Neuron (in vitro differentiated cells): ENCODE measurements around the gene FHAD1.

Experiments
- H2AFZ ChIP-seq: one replicate; pipeline ENCODE4 v1.6.1; 2013; ENCODE audit warnings: low read depth, mild to moderate bottlenecking, inconsistent platforms, low read length, moderate library complexity
- H3K27me3 ChIP-seq: one replicate; pipeline ENCODE4 v1.6.1; 2013; ENCODE audit warnings: low read length; ENCODE audit not compliant: insufficient read depth
- H3K36me3 ChIP-seq: one replicate; pipeline ENCODE4 v1.6.1; 2013; ENCODE audit warnings: low read length; ENCODE audit not compliant: insufficient read depth
- H3K4me1 ChIP-seq: one replicate; pipeline ENCODE4 v1.6.1; 2013; ENCODE audit warnings: low read length; ENCODE audit not compliant: insufficient read depth
- H3K4me3 ChIP-seq: 2 replicates; pipeline ENCODE4 v1.5.1; 2013; ENCODE audit warnings: mild to moderate bottlenecking, low read length, moderate library complexity
- H3K9me3 ChIP-seq: one replicate; pipeline ENCODE4 v1.6.1; 2013; ENCODE audit warnings: low read length

Gene FHAD1

DNA sequence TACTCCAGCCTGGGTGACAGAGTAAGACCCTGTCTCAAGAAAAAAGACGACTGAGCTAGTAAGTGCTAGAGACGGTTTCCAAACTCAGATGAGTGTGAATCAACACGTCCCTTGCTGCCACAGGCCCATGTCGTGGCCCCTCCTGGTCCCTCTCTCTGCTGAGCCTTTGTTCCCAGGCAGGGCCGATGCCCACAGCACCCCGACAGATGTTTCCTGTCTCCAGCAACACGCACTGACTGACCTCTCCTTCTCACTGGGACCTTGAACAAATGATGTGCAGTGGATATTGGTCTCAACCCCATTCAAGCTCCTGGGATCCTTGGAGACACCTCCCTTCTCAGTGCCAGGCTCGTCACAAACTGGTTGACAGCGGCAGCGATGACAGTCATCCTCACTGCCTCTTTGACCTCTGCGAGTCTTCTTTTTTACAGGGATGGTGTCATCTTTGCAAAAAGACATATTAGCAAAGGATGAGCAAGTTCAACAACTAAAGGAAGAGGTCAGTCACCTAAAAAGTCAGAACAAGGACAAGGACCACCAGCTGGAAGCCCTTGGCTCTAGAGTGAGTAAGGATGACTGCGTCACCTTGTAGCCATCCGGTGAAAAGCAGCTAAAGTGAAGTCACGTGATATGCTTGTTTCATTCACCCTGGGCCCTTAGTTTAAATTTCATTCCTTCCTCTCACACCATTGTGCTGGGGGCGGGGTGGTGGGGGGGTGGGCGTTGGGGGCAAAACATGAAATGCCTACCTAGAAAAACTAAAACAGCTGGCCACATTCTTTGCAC, 65.8 kb downstream of the FHAD1 start:
- no peaks in the 10 kb centered on the region for H3K27me3 ChIP-seq
- H3K4me1 ChIP-seq = peaks cover 8% of the 10 kb centered on the region
- H3K36me3 ChIP-seq = no peaks in the 10 kb centered on the region
- H3K9me3 ChIP-seq = peaks cover 4% of the 10 kb centered on the region
- H3K4me3 ChIP-seq = no peak overlapping the region
- no peak overlapping the region for H2AFZ ChIP-seq

DNA sequence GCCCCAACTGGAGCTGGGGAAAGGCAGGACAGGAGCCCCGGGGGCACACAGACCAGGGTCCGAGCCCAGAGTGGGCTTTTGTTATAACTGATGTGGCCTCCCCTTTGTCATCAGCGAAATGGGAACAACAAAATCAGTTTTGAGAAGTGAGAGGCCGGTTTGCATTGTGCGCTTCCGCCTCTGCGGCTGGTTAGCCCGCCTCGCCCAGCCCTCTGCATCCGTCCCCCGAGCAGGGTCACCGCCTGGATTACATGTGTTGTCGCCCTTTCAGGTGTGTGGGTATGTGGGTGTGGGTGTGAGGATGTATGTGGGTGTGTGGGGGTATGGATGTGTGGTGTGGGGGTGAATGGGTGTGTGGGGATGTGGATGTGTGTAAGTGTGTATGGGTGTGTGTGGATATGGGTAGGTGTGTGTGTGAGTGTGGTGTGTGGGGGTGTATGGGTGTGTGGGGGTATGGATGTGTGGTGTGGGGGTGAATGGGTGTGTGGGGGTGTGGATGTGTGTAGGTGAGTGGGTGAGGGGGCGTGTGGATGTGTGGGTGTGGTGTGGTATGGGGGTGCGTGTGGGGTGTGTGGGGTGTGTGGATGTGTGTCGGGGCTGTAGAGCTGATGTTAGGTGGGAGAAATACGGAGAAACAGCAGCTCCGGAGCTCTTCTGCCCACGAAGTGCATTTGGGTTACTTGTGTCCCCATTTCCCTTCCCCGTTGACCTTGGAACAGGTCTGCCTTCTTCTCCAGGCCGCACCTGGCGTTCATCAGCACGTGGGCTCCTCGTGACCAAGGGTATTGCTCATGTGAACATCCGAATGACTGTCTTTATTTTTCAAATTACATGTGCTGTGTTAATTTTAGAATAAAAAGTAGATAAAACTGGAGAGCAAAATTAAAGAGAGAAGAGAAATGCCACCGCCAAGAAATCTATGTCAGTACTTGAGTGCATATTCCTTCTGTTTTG, 67.6 kb downstream of the FHAD1 start:
- Histone ChIP-seq H3K9me3 (peaks cover 4% of the 10 kb centered on the region), H3K4me1 (peaks cover 8% of the 10 kb centered on the region), H3K27me3 (no peaks in the 10 kb centered on the region), H2AFZ (no peak overlapping the region), H3K4me3 (no peak overlapping the region), H3K36me3 (no peaks in the 10 kb centered on the region)

DNA sequence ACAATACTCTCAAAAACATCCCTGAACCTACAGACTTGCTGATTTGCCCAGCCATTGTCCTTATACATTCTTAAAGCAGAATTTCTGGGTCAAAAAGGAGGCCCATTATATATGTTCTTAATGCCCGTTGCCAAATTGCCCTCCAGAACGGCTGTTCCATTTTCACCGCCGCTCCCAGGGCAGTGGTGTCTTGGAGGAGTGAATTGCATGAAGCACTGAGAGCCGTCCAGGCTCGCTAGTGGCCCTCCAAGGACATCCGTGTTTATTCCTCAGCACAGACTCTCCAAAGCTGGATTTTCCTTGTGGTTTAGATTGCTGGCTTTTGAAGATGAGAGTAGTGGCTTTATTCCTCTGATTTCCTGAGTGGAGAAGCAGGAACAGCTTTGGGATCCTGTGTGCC, 68.8 kb downstream of the FHAD1 start:
- no peak overlapping the region for H3K4me3 ChIP-seq
- H3K36me3 ChIP-seq = no peaks in the 10 kb centered on the region
- no peak overlapping the region for H2AFZ ChIP-seq
- H3K9me3 ChIP-seq = peaks cover 4% of the 10 kb centered on the region
- no peaks in the 10 kb centered on the region for H3K27me3 ChIP-seq
- H3K4me1 ChIP-seq = peaks cover 8% of the 10 kb centered on the region

DNA sequence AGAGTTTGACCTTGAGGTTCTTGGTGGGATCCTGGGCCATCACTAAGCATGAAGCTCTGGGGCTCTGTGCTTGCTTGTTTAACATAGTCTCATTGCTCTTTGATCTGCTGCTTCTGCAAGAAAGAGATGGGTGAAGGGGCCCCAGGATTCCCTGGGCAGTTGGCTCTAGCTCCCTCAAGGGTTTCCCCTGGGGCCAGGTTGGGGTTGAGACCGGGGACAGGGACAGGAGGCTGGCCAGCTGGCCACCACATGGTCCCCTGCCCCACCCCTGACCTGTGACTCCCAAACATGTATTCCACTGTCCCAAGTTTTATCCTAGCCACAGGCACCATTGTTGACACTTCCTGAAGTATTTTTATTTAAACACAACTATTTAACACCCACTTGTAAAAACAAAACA, 69.5 kb downstream of the FHAD1 start:
- Histone ChIP-seq H3K27me3 (no peaks in the 10 kb centered on the region), H3K4me3 (no peak overlapping the region), H3K4me1 (peaks cover 8% of the 10 kb centered on the region), H2AFZ (no peak overlapping the region), H3K9me3 (peaks cover 4% of the 10 kb centered on the region), H3K36me3 (no peaks in the 10 kb centered on the region)

DNA sequence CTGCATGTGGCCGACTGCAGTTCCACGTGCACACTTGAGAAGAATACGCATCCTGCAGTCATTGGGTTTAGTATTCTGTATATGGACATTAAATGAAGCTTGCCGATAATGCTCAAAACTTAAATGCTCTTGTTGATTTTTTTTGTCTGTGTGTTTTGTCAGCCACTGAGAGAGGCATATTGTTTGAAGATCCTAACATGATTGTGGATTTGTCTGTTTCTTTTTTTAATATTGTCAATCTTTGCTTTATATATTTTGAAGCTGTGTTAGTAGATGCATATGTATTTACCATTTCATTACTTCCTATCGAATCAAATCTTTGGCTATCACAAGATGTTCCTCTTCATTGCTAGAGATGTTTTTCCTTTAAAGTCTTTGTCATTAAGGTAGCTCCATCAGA, 73.2 kb downstream of the FHAD1 start:
- Histone ChIP-seq H3K36me3 (no peaks in the 10 kb centered on the region), H3K4me1 (peaks cover 11% of the 10 kb centered on the region), H3K27me3 (no peaks in the 10 kb centered on the region), H3K9me3 (no peaks in the 10 kb centered on the region), H2AFZ (no peak overlapping the region), H3K4me3 (no peak overlapping the region)

DNA sequence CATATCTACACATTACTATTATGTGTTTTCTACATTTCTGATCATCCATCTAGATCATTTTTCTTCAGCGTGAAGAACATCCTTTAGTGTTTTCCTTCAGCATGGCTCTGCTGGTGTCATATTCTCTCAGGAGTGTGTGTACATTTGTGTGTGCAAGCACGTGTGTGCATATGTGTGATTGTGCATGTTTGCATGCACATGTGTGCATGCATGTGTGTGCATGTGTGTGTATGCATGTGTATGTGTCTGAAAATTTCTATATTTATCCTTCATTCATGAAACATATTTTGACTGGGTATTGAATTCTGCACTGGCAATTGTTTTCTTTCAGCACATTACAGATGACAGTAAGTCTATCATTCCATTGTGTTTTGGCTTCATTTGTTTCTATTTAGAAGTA, 74.6 kb downstream of the FHAD1 start:
- H3K27me3 ChIP-seq = no peaks in the 10 kb centered on the region
- no peak overlapping the region for H3K4me3 ChIP-seq
- H3K9me3 ChIP-seq = no peaks in the 10 kb centered on the region
- no peak overlapping the region for H2AFZ ChIP-seq
- H3K4me1 ChIP-seq = peaks cover 17% of the 10 kb centered on the region
- no peaks in the 10 kb centered on the region for H3K36me3 ChIP-seq

DNA sequence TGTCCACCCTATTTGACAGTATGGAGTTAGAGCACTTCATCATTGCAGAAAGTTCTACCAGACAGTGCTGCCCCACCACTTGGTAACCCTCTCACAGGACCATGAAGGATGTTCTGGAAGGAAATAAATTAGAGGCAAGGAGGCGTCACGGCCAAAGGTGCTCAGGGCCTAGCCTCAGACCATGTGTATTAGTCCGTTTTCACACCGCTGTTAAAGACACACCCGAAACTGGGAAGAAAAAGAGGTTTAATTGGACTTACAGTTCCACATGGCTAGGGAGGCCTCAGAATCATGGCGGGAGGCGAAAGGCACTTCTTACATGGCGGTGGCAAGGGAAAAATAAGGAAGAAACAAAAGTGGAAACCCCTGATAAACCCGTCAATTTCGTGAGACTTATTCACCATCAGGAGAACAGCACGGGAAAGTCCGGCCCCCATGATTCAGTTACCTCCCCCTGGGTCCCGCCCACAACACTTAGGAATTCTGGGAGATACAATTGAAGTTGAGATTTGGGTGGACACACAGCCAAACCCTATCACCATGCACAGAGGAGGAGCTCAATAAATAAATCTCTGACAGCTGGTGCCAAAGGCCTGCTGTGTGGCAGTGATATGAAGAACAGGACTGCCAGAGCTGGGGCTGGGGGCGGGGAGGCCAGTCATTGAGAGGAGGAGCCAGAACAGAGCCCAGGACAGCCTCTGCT, 75.8 kb downstream of the FHAD1 start:
- Histone ChIP-seq H2AFZ (no peak overlapping the region), H3K4me3 (no peak overlapping the region), H3K4me1 (peaks cover 27% of the 10 kb centered on the region), H3K9me3 (no peaks in the 10 kb centered on the region), H3K36me3 (no peaks in the 10 kb centered on the region), H3K27me3 (no peaks in the 10 kb centered on the region)

DNA sequence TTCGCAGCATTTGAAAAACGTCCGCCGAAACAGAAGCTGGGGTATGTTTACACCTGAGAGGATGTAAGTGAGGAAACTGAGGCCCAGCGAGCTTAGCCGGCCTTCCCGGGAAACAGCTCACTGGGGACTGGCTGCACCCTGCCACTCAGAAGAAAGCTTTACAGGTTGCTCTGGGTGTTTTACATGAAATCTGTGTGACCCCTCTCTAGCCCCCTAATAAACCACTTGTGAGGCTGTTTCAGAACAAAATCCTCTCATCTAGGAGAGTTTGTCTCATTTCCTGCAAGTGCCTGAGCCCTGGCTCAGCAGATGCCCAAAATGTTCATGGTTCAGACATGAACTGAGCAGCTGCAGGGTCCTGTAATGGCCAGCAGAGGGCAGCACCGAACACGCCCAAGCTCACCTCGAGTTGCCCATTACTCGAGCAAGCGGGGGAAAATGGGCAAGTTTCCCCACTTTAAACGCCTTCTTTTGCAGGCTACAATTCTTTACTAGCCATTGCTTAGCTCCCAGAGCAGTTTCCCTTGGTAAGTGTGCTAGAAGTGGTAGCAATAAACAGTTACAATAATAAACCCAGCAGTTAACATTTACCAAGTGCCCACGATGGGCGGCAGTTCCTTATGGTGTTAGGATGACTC, 76.4 kb downstream of the FHAD1 start:
- no peak overlapping the region for H3K4me3 ChIP-seq
- no peaks in the 10 kb centered on the region for H3K36me3 ChIP-seq
- no peaks in the 10 kb centered on the region for H3K27me3 ChIP-seq
- H3K4me1 ChIP-seq = peaks cover 27% of the 10 kb centered on the region
- H3K9me3 ChIP-seq = no peaks in the 10 kb centered on the region
- no peak overlapping the region for H2AFZ ChIP-seq

DNA sequence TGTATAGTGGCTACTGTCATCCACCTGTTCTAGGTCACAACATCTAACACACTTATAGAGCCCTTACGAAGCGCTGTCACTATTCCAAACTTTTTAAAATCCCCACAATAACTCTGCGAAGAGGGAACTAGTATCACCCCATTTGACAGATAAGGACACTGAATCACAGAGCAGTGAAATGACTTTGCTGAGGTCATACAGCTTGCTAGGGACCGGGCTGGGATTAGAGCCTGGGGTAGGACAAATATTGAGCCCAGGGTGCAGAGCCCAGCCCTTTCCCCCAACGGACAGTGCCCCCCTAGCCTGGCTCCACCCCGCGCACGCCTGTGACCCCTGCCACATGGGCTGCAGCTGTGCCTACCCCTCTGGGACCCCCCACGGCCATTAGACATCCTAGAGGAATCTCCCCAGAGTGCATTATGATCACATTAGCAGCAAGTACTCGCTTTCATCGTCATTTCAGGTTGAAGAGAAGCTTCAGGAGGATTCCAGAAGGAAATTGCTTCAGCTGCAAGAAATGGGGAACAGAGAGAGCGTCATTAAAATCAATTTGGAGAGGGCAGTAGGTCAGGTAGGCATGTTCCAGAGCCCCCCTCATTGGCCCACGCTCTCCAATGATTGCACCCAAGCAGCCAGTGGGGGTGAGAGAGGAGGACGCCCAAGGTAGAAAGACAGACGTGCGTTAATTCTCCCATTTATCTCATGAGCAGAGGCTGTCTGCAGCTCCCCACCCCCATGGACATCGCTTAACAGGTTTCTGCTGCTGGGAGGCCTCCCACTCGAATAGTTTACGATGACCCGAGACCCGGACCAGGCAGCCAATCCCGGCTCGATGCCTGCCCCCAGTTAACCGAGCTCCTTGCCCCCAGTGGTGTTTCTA, 77.2 kb downstream of the FHAD1 start:
- Histone ChIP-seq H3K4me1 (peaks cover 31% of the 10 kb centered on the region), H3K36me3 (no peaks in the 10 kb centered on the region), H3K9me3 (no peaks in the 10 kb centered on the region), H3K27me3 (no peaks in the 10 kb centered on the region), H3K4me3 (no peak overlapping the region), H2AFZ (no peak overlapping the region)

DNA sequence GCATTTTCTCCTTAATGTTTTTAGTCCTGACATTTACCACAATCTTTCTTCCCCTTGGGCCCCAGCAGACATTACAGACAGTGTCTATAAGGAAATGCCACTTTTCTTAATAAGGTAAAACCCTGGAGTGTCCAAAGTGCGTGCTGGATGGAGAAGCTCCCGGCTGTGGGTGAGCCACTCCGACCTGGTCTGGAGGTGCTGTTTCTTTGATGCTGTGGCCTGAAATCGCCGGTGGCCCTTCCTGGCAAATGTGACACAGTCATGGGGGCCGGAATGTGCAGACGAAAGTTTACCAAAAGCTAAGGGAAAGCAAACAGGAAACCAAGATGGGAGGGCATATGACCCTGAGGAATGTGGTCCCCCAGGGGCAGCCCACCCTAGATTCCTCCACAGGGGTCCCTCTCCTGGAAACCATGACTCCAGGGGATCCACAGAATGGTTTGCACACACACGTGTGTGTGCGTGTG, 77.9 kb downstream of the FHAD1 start:
- Histone ChIP-seq H3K9me3 (no peaks in the 10 kb centered on the region), H3K4me1 (peaks cover 31% of the 10 kb centered on the region), H3K4me3 (no peak overlapping the region), H2AFZ (no peak overlapping the region), H3K27me3 (no peaks in the 10 kb centered on the region), H3K36me3 (no peaks in the 10 kb centered on the region)

DNA sequence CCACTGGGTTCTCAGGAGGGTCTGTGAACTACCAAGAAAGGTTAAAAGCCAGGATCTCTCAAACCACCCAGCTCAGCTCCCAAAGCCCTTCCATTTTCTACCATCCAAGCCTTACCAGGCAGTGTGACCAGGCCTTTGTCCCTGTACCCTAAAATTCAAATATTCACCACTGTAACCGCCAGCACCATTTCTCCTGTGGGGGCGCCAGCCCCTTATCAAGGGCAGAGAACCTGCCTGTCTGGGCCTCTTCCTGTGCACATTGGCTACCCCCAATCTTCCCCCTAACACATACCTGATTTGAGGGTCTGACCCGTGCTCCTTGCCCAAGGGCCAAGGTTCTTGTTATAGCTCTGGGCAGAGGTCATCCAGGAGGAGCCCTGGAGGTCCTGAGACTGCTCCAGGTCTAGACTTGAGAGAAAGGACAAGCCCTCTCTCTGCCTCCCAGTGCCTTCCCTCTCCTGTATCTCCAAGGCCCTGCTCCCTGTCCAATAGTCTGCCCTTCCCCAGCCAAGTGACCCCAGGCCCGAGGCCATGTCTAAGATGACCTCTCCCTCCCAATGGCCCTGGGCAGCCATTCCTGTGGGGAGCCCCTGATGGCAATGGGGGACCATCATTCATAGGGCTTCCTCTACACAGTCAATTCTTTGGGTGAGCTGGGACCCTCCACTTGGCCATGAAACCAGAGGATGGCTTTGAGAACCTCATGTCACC, 78.5 kb downstream of the FHAD1 start:
- H3K36me3 ChIP-seq = no peaks in the 10 kb centered on the region
- no peak overlapping the region for H2AFZ ChIP-seq
- H3K9me3 ChIP-seq = no peaks in the 10 kb centered on the region
- H3K27me3 ChIP-seq = no peaks in the 10 kb centered on the region
- H3K4me1 ChIP-seq = peaks cover 31% of the 10 kb centered on the region
- H3K4me3 ChIP-seq = no peak overlapping the region
